ENCODE measurements around the gene U2AF1L4.
"Not testable (repeated sequence)": the region's sequence is repeated elsewhere in the genome, so short reads cannot be mapped to it uniquely, and the experiment has no call there.

Gene U2AF1L4

GRCh38 chr19:35724132-35724531, 21.1 kb downstream of the U2AF1L4 start:
- not testable (repeated sequence) for FAIRE-seq

- no peak for FAIRE-seq
Observed at GRCh38 chr19:35723671-35724070, 21.5 kb downstream of the U2AF1L4 start.

GRCh38 chr19:35722897-35723296, 22.3 kb downstream of the U2AF1L4 start:
- no peak for FAIRE-seq

GRCh38 chr19:35722461-35722860, 22.8 kb downstream of the U2AF1L4 start:
- FAIRE-seq, result no peak

- no peak for FAIRE-seq
Observed at GRCh38 chr19:35721374-35721773, 23.8 kb downstream of the U2AF1L4 start.

- FAIRE-seq, result no peak
Observed at GRCh38 chr19:35720648-35721047, 24.6 kb downstream of the U2AF1L4 start.

GRCh38 chr19:35720163-35720524, 25.1 kb downstream of the U2AF1L4 start:
- FAIRE-seq, result no peak

GRCh38 chr19:35719402-35720162, 25.6 kb downstream of the U2AF1L4 start:
- FAIRE-seq, result no peak

- no peak for FAIRE-seq
Observed at GRCh38 chr19:35718345-35719041, 26.7 kb downstream of the U2AF1L4 start.

- no peak for FAIRE-seq
Observed at GRCh38 chr19:35717665-35718344, 27.4 kb downstream of the U2AF1L4 start, which contains the start of gene KMT2B. TSS of gene KMT2B (plus strand) at chr19:35718003. CDS start at chr19:35718019, 16 bp downstream.

- FAIRE-seq, result no peak
Observed at GRCh38 chr19:35716801-35717664, 28.2 kb downstream of the U2AF1L4 start.

- FAIRE-seq, result no peak
Observed at GRCh38 chr19:35715981-35716800, 29.0 kb downstream of the U2AF1L4 start.

- FAIRE-seq, result no peak
Observed at GRCh38 chr19:35715355-35715809, 29.8 kb downstream of the U2AF1L4 start.

GRCh38 chr19:35714601-35715354, 30.4 kb downstream of the U2AF1L4 start:
- no peak for FAIRE-seq

- FAIRE-seq, result no peak
Observed at GRCh38 chr19:35713904-35714495, 31.2 kb downstream of the U2AF1L4 start.

- FAIRE-seq, result no peak
Observed at GRCh38 chr19:35713506-35713850, 31.7 kb downstream of the U2AF1L4 start.

GRCh38 chr19:35712567-35713505, 32.4 kb downstream of the U2AF1L4 start:
- FAIRE-seq, result no peak

GRCh38 chr19:35710784-35711723, 34.2 kb downstream of the U2AF1L4 start:
- FAIRE-seq, result no peak

All from colon (tissue), 2 donors.